SK-MEL-5 (cell line): ENCODE data around the gene PRR16. TPM values are rescaled to one million over a fixed set of nuclear protein-coding genes. Genes with fewer than 3 reads are reported as not detected.

Experiments used
- DNase-seq: peaks from one replicate; pipeline ENCODE4 v3.0.0-alpha.2; 2016; ENCODE audit warnings: low read depth, low spot score
- in situ Hi-C: cut with HindIII; loops from 2 replicates; pipeline ENCODE4 v1.10.0; 2016; ENCODE audit warnings: low sequenced_read_pairs, high pct_unique_total_duplicates, low pct_unique_long_range_greater_than_20kb
- total RNA-seq: library from RNA; depleted of rRNA; stranded (reverse); fragments of >200 nt; shearing (Covaris generic); gene quantifications from 2 replicates; pipeline ENCODE4 v1.2.3, GENCODE V29; 2014

Gene PRR16
- total RNA-seq, 1 experiment from 2014 or later, result 1.5 TPM

DNA sequence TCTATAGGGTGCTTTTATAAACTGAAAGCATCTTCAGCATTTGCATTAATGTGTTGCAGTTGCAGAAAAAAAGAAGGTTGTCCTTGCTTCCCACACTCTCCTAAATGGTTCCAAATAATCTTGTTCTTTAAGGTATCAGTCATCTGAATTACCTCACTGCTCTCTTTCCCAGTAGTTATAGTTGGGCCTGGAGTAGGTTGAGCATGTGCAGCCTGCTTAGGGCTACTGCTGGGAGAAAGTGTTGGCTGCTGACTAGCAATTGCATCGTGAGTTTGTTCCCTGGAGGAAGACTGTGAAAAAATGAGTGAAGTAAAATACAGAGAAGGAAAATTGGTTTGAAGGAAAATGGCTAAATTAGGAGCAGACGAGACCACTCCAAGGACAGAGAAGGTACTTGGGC, 74.5 kb downstream of the PRR16 start:
- in situ Hi-C loops, result no loop called here
- DNase-seq, result no peak

DNA sequence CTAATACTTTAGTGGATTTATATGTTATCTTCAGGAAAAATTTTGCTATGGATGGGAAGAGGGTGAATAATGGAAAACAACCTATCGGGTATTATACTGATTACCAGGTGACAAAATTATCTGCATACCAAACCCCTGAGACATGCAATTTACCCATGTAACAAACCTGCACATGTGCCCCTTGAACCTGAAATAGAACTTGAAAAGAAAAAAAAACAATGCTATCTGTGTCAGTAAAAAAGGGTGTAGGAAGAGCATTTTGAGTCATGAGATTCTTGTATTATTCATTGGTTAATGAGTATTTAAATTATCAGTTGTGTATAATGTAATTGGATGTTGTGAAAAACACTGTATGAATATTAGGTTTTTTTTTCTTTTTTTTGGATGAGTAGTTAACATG, 75.4 kb downstream of the PRR16 start:
- in situ Hi-C loops, result no loop called here
- DNase-seq, result no peak

DNA sequence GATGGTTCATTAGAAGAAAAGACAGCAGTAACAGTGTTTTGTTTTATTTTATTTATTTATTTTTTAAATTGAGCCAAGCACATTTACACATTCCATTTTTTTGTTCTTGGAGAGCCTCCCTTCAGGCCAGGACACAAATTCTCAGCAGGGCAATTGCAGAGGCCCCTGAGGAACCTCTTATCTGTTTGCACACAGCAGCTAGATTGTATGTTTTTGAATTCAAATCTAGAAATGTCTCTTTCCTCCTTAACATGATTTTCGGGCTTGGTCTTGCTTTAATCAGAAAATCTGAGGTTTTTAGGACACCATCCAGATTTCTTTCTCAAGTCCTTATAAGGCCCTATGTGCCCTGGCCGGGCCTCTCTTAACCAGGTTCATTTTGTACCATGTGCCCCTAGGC, 76.0 kb downstream of the PRR16 start:
- in situ Hi-C loops, result no loop called here

GRCh38 chr5:120544043-120544442, 79.9 kb downstream of the PRR16 start:
- in situ Hi-C loops, result no loop called here
- peak; percentile 6 for DNase-seq

More for the DNA sequence above, 76.0 kb downstream of the PRR16 start:
- no peak for DNase-seq

DNA sequence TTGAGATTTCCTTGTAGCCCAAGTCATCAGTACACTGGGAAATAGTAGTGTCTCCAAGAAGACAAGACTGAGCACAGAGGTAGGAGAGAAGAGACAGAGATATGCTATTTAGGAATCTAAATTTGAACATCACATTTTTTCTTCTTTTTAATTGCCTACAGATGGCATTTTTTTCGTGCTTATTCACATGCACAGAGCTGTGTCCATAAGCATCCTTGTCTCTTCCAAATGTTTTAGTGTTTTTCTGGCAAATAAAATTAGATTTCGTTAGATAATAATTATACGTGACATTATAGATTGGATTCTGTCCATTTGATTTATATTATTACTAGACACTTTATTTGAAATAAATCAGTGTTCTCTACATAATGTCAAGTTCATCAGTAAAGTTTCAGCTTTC, 80.9 kb downstream of the PRR16 start:
- DNase-seq, result no peak
- in situ Hi-C loops, result no loop called here

- in situ Hi-C loops, result no loop called here
- DNase-seq, result no peak
Measured at GRCh38 chr5:120545951-120546350, 81.9 kb downstream of the PRR16 start.

DNA sequence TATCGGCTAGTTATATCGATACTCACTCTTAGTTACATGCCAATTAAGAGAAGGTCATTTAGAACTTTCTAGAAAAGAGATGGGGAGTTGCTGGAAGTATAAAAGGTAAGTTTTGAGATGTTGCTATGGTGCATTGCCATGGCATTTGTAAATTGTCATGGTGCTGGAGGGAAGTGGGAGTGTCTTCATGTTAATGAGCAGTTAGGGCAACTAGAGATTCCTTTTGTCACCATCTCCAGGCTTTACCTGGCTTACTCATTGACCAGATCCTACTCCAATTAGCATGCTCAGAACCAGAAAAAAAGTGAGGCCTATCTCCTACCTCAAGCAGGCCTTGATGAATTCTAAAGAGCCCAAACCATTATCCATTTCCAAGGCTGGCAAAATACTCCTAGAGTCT, 82.8 kb downstream of the PRR16 start:
- DNase-seq, result no peak
- in situ Hi-C loops, result no loop called here

GRCh38 chr5:120550358-120550757, 86.3 kb downstream of the PRR16 start:
- DNase-seq, result no peak

GRCh38 chr5:120552638-120553037, 88.5 kb downstream of the PRR16 start:
- DNase-seq, result no peak
- in situ Hi-C loops, result no loop called here

More at GRCh38 chr5:120550358-120550757, 86.3 kb downstream of the PRR16 start:
- in situ Hi-C loops, result no loop called here

GRCh38 chr5:120555345-120555744, 91.2 kb downstream of the PRR16 start:
- in situ Hi-C loops, result no loop called here
- no peak for DNase-seq

- DNase-seq, result no peak
- in situ Hi-C loops, result no loop called here
Measured at GRCh38 chr5:120564013-120564412, 99.9 kb downstream of the PRR16 start.

- in situ Hi-C loops, result no loop called here
- no peak for DNase-seq
Measured at GRCh38 chr5:120567066-120567465, 103.0 kb downstream of the PRR16 start.

DNA sequence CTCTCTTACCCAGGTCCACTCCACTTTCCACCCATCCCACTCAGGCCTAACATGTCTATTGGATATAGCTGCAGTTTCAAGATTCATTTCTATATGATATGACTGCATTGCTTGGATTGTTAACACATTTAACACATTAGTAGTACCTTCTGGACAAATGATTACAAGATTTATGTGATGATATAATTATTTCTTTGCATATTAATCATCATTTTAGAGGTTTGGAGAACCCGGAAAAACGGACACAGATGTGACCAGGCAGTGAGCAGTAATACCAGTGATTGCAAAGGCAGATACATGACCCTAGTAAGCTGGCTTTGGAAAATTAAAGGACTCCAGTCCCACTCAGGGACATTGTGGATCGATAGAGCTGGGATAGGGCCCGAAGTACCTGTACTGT, 103.8 kb downstream of the PRR16 start:
- in situ Hi-C loops, result no loop called here
- no peak for DNase-seq

DNA sequence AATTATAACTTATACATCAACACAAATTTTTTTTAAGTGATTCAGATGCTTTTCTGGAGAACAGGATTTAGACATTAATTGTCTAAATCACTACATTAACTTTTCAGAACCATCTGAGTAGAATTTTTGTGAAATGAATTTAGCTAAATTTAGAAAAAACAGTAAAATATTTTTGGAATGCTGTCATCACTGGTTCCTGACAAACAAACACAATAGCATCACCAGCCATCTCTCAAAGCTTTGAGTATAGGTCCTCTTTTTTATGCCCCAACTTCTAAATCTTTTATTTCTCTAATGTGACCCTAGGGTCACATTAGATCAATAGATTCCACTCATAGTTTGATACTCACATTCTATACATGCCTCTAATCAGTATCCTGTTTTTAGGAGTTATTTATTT, 104.6 kb downstream of the PRR16 start:
- in situ Hi-C loops, result no loop called here
- no peak for DNase-seq

GRCh38 chr5:120576588-120576987, 112.5 kb downstream of the PRR16 start:
- DNase-seq, result no peak
- in situ Hi-C loops, result no loop called here

GRCh38 chr5:120582635-120583034, 118.5 kb downstream of the PRR16 start:
- in situ Hi-C loops, result no loop called here
- no peak for DNase-seq

DNA sequence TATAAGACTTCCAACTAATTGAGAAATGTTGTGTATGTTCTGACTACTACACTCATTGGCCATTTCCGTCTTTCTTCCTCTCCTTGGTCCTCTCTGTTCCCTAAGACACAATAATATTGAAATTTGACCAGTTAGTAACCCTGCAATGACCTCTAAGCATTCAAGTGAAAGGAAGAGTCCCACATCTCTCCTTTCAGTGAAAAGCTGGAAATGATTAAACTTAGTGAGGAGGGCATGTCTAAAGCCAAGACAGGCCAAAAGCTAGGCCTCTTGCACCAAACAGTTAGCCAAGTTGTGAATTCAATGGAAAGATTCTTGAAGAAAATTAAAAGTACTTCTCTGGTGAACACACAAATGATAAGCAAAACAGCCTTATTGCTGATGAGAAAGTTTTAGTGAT, 122.5 kb downstream of the PRR16 start:
- DNase-seq, result no peak
- in situ Hi-C loops, result no loop called here

GRCh38 chr5:120591911-120592310, 127.8 kb downstream of the PRR16 start:
- in situ Hi-C loops, result no loop called here
- no peak for DNase-seq

- DNase-seq, result no peak
- in situ Hi-C loops, result no loop called here
Measured at GRCh38 chr5:120599576-120599975, 135.5 kb downstream of the PRR16 start.

DNA sequence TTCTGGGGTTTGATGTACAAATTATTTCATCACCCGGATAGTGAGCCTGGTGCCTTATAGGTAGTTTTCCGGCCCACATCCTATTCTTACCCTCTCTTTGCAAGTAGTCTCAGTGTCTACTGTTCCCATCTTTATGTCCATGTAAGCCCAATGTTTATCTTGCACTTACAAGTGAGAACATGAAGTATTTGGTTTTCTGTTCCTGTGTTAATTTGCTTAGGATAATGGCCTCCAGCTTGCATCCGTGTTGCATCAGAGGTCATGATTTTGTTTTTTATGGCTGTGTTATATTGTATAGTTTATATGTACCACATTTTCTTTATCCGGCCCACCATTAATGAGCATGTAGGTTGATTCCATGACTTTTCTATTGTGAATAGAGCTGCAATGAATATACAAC, 136.5 kb downstream of the PRR16 start:
- DNase-seq, result no peak
- in situ Hi-C loops, result no loop called here
